Mesendoderm (in vitro differentiated cells): ENCODE results near the gene ITIH3.

ENCODE experiments used
- DNase-seq: peaks from one replicate; pipeline ENCODE4 v3.0.0; 2013
- H2AK5ac ChIP-seq: 2 replicates; pipeline ENCODE4 v1.6.1; 2013; ENCODE audit warnings: low read length, inconsistent platforms
- H2BK120ac ChIP-seq: 2 replicates; pipeline ENCODE4 v1.6.1; 2013; ENCODE audit warnings: low read depth, mild to moderate bottlenecking, low read length, moderate library complexity, mixed read lengths
- H2BK15ac ChIP-seq: replicated peaks from 2 replicates; pipeline ENCODE4 v1.6.1; 2013; ENCODE audit warnings: low read depth, mild to moderate bottlenecking, moderate library complexity
- H2BK5ac ChIP-seq: 2 replicates; pipeline ENCODE4 v1.6.1; 2013; ENCODE audit warnings: low read length, inconsistent platforms
- H3K18ac ChIP-seq: 2 replicates; pipeline ENCODE4 v1.6.1; 2013; ENCODE audit warnings: mild to moderate bottlenecking, low read length, mixed read lengths
- H3K23ac ChIP-seq: one replicate; pipeline ENCODE4 v1.6.1; 2013; ENCODE audit warnings: low read length
- H3K27ac ChIP-seq: 2 replicates; pipeline ENCODE4 v1.5.1; 2013; ENCODE audit warnings: low read depth, mild to moderate bottlenecking, inconsistent platforms, low read length, moderate library complexity
- H3K27me3 ChIP-seq: 2 replicates; pipeline ENCODE4 v1.6.1; 2013; ENCODE audit warnings: low read length, control low read depth, mild to moderate bottlenecking, inconsistent platforms; ENCODE audit not compliant: insufficient read depth, poor library complexity
- H3K36me3 ChIP-seq: 2 replicates; pipeline ENCODE4 v1.6.1; 2013; ENCODE audit warnings: low read length, inconsistent platforms; ENCODE audit not compliant: control insufficient read depth, insufficient read depth
- H3K4ac ChIP-seq: one replicate; pipeline ENCODE4 v1.6.1; 2013; ENCODE audit warnings: low read depth, mild to moderate bottlenecking, low read length, moderate library complexity
- H3K4me1 ChIP-seq: 2 replicates; pipeline ENCODE4 v1.6.1; 2013; ENCODE audit warnings: low read depth, low read length, inconsistent platforms; ENCODE audit not compliant: control insufficient read depth
- H3K4me2 ChIP-seq: 2 replicates; pipeline ENCODE4 v1.6.1; 2013; ENCODE audit warnings: low read length
- H3K4me3 ChIP-seq: 2 replicates; pipeline ENCODE4 v1.5.1; 2013; ENCODE audit warnings: mild to moderate bottlenecking, low read length
- H3K56ac ChIP-seq: one replicate; pipeline ENCODE4 v1.6.1; 2013; ENCODE audit warnings: low read length
- H3K79me1 ChIP-seq: 2 replicates; pipeline ENCODE4 v1.6.1; 2013; ENCODE audit warnings: low read length, inconsistent platforms
- H3K79me2 ChIP-seq: 2 replicates; pipeline ENCODE4 v1.6.1; 2013; ENCODE audit warnings: mild to moderate bottlenecking, low read length; ENCODE audit not compliant: control insufficient read depth, insufficient read depth
- H3K9ac ChIP-seq: 2 replicates; pipeline ENCODE4 v1.6.1; 2013; ENCODE audit warnings: low read length, inconsistent platforms
- H4K5ac ChIP-seq: one replicate; pipeline ENCODE4 v1.6.1; 2013; ENCODE audit warnings: low read length
- H4K8ac ChIP-seq: one replicate; pipeline ENCODE4 v1.6.1; 2013; ENCODE audit warnings: low read depth, mild to moderate bottlenecking, control low read depth, low read length, moderate library complexity
- WGBS: extraction: QIAGEN DNeasy Blood & Tissue Kit; methylation state at CpG from one replicate; pipeline ENCODE4 v1.1.7; 2013; ENCODE audit warnings: low lambda C conversion rate, missing lambda C conversion rate; ENCODE audit not compliant: insufficient coverage; ENCODE audit errors: extremely low coverage; 5-methylcytosine and 5-hydroxymethylcytosine counted together

ITIH3 gene

GRCh38 chr3:52813810-52814209, 19.2 kb downstream of the ITIH3 start:
- Histone ChIP-seq H4K5ac (no peak overlapping the region), H3K79me1 (no peaks in the 10 kb centered on the region), H3K18ac (no peak overlapping the region), H3K79me2 (no peaks in the 10 kb centered on the region), H4K8ac (no peak overlapping the region), H3K23ac (no peak overlapping the region), H2AK5ac (no peak overlapping the region), H3K27ac (no peak overlapping the region), H3K4me3 (no peak overlapping the region), H2BK5ac (no peak overlapping the region), H3K56ac (no peak overlapping the region), H3K4me1 (no peaks in the 10 kb centered on the region), H2BK120ac (no peak overlapping the region), H3K4me2 (no peak overlapping the region), H3K9ac (no peak overlapping the region), H3K36me3 (no peaks in the 10 kb centered on the region), H3K27me3 (no peaks in the 10 kb centered on the region), H2BK15ac (no peak overlapping the region), H3K4ac (no peak overlapping the region)
- WGBS: no CpG with 5 or more reads among the region's 8 CpGs
- DNase-seq: no peak

- no peak overlapping the region for H3K23ac ChIP-seq
- no peaks in the 10 kb centered on the region for H3K27me3 ChIP-seq
- DNase-seq: no peak
- H2AK5ac ChIP-seq: no peak overlapping the region
- H3K9ac ChIP-seq: no peak overlapping the region
- no peak overlapping the region for H2BK15ac ChIP-seq
- no peak overlapping the region for H3K4ac ChIP-seq
- H3K56ac ChIP-seq: no peak overlapping the region
- no peaks in the 10 kb centered on the region for H3K36me3 ChIP-seq
- no peak overlapping the region for H4K8ac ChIP-seq
- no peak overlapping the region for H2BK120ac ChIP-seq
- H2BK5ac ChIP-seq: no peak overlapping the region
- H3K4me3 ChIP-seq: no peak overlapping the region
- H3K79me2 ChIP-seq: no peaks in the 10 kb centered on the region
- H4K5ac ChIP-seq: no peak overlapping the region
- H3K18ac ChIP-seq: no peak overlapping the region
- H3K79me1 ChIP-seq: no peaks in the 10 kb centered on the region
- H3K27ac ChIP-seq: no peak overlapping the region
- no peaks in the 10 kb centered on the region for H3K4me1 ChIP-seq
- WGBS: no CpG with 5 or more reads among the region's 6 CpGs
- H3K4me2 ChIP-seq: no peak overlapping the region
Measured at GRCh38 chr3:52816199-52816598, 21.6 kb downstream of the ITIH3 start.

GRCh38 chr3:52816654-52817053, 22.1 kb downstream of the ITIH3 start:
- Histone ChIP-seq H3K79me1 (no peaks in the 10 kb centered on the region), H3K27me3 (no peaks in the 10 kb centered on the region), H3K23ac (no peak overlapping the region), H3K4me1 (no peaks in the 10 kb centered on the region), H2BK120ac (no peak overlapping the region), H2BK5ac (no peak overlapping the region), H2AK5ac (no peak overlapping the region), H3K9ac (no peak overlapping the region), H3K27ac (no peak overlapping the region), H2BK15ac (no peak overlapping the region), H4K8ac (no peak overlapping the region), H3K36me3 (no peaks in the 10 kb centered on the region), H4K5ac (no peak overlapping the region), H3K79me2 (no peaks in the 10 kb centered on the region), H3K4me3 (no peak overlapping the region), H3K18ac (no peak overlapping the region), H3K4me2 (no peak overlapping the region), H3K4ac (no peak overlapping the region), H3K56ac (no peak overlapping the region)
- no CpG with 5 or more reads among the region's 10 CpGs for WGBS
- no peak for DNase-seq

GRCh38 chr3:52817221-52817620, 22.6 kb downstream of the ITIH3 start:
- no peaks in the 10 kb centered on the region for H3K36me3 ChIP-seq
- no peak overlapping the region for H4K8ac ChIP-seq
- no CpG with 5 or more reads among the region's 10 CpGs for WGBS
- no peak overlapping the region for H3K4me3 ChIP-seq
- H3K56ac ChIP-seq: no peak overlapping the region
- H3K79me2 ChIP-seq: no peaks in the 10 kb centered on the region
- H4K5ac ChIP-seq: no peak overlapping the region
- no peak overlapping the region for H3K27ac ChIP-seq
- no peak overlapping the region for H3K4me2 ChIP-seq
- H3K4me1 ChIP-seq: no peaks in the 10 kb centered on the region
- no peak overlapping the region for H2BK15ac ChIP-seq
- no peak overlapping the region for H3K23ac ChIP-seq
- no peak overlapping the region for H3K9ac ChIP-seq
- no peak overlapping the region for H3K18ac ChIP-seq
- no peaks in the 10 kb centered on the region for H3K79me1 ChIP-seq
- no peak overlapping the region for H2BK5ac ChIP-seq
- no peaks in the 10 kb centered on the region for H3K27me3 ChIP-seq
- H2BK120ac ChIP-seq: no peak overlapping the region
- H2AK5ac ChIP-seq: no peak overlapping the region
- H3K4ac ChIP-seq: no peak overlapping the region
- no peak for DNase-seq

GRCh38 chr3:52817860-52818259, 23.3 kb downstream of the ITIH3 start:
- WGBS: no CpG with 5 or more reads among the region's 7 CpGs
- DNase-seq: no peak
- no peak overlapping the region for H2BK15ac ChIP-seq
- H4K5ac ChIP-seq: no peak overlapping the region
- no peak overlapping the region for H3K27ac ChIP-seq
- no peak overlapping the region for H4K8ac ChIP-seq
- H3K36me3 ChIP-seq: no peaks in the 10 kb centered on the region
- no peak overlapping the region for H3K9ac ChIP-seq
- no peak overlapping the region for H2AK5ac ChIP-seq
- no peaks in the 10 kb centered on the region for H3K79me1 ChIP-seq
- H2BK5ac ChIP-seq: no peak overlapping the region
- H3K4me1 ChIP-seq: no peaks in the 10 kb centered on the region
- no peak overlapping the region for H3K4ac ChIP-seq
- H3K4me2 ChIP-seq: no peak overlapping the region
- no peak overlapping the region for H3K18ac ChIP-seq
- no peak overlapping the region for H3K4me3 ChIP-seq
- no peak overlapping the region for H3K56ac ChIP-seq
- no peaks in the 10 kb centered on the region for H3K27me3 ChIP-seq
- no peaks in the 10 kb centered on the region for H3K79me2 ChIP-seq
- H3K23ac ChIP-seq: no peak overlapping the region
- H2BK120ac ChIP-seq: no peak overlapping the region

GRCh38 chr3:52819936-52820335, 25.3 kb downstream of the ITIH3 start:
- no peaks in the 10 kb centered on the region for H3K4me1 ChIP-seq
- H4K8ac ChIP-seq: no peak overlapping the region
- no peaks in the 10 kb centered on the region for H3K79me1 ChIP-seq
- H2BK15ac ChIP-seq: no peak overlapping the region
- H3K4me3 ChIP-seq: no peak overlapping the region
- no peak overlapping the region for H3K4ac ChIP-seq
- no peak overlapping the region for H3K9ac ChIP-seq
- no peak overlapping the region for H3K27ac ChIP-seq
- H3K4me2 ChIP-seq: no peak overlapping the region
- H2BK5ac ChIP-seq: no peak overlapping the region
- no peaks in the 10 kb centered on the region for H3K36me3 ChIP-seq
- no peaks in the 10 kb centered on the region for H3K79me2 ChIP-seq
- H3K23ac ChIP-seq: no peak overlapping the region
- DNase-seq: no peak
- H2AK5ac ChIP-seq: no peak overlapping the region
- H3K27me3 ChIP-seq: no peaks in the 10 kb centered on the region
- H3K18ac ChIP-seq: no peak overlapping the region
- H4K5ac ChIP-seq: no peak overlapping the region
- WGBS: no CpG with 5 or more reads among the region's 2 CpGs
- no peak overlapping the region for H3K56ac ChIP-seq
- no peak overlapping the region for H2BK120ac ChIP-seq
